HG02938 (cell line): ENCODE measurements around the gene LRRD1.
A peak's percentile ranks its signal among the peaks of the same experiment; 100 is the strongest.
"Not testable (repeated sequence)": the region's sequence is repeated elsewhere in the genome, so short reads cannot be mapped to it uniquely, and the experiment has no call there.

ENCODE experiments used
- ATAC-seq: cut with Tn5 transposase; IDR thresholded peaks from one replicate; pipeline ENCODE4 v1.9.1; 2021; ENCODE audit warnings: mild to moderate bottlenecking, moderate library complexity; ENCODE audit not compliant: unreplicated experiment

The LRRD1 gene

GRCh38 chr7:92178928-92179924 lies at the start of gene LRRD1:
Gene LRRD1 (minus strand): TSS chr7:92179142. CDS start chr7:92165202, 13,940 bp downstream.
- peak; percentile 96 for ATAC-seq

DNA sequence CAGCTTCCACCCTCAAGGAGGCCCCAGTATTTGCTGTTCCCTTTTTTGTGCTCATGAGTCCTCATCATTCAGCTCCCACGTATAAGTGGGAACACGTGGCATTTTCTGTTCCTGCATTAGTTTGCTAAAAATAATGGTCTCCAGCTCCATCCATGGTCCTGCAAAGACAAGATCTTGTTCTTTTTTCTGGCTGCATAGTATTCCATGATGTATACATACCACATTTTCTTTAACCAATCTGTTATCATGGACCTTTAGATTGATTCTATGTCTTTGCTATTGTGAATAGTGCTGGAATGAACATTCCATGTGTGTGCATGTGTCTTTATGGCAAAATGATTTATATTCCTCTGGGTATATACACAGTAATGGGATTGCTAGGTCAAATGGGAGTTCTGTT lies 49.8 kb upstream of the LRRD1 start:
- ATAC-seq, result no peak

DNA sequence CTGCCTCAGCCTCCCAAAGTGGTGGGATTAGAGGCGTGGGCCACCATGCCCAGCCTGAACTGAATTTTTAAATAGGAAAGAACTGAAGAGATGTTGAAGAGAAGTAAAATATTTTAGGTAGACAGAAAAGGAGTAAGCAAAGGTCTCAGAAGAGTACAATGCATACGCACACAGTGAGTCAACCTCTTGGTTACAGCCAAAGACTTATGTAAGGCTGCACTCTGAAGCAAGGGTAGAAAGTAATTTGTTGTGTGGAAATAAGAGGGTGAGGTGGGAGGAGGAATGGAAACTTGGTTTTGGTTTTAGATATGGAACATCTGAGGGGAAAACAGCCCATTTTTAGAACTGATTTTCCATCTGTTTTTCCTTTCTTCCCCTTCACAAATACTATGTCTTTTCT lies 49.2 kb upstream of the LRRD1 start:
- ATAC-seq, result no peak

DNA sequence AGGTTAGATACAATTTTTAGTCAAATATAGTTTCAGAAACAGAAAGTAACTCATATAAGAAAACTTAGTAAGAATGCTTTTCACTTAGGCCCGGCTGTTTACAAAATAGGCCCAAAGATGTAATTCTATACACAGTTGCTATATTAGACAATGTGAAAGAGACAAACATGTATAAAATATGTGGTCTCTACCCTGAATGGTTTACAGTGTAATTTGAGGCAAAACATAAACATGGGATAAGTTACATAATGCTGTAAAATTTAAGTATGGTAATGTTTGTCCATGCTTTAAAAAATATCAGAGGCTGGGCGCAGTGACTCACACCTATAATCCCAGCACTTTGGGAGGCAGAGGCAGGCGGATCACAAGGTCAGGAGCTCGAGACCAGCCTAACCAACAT lies 48.0 kb upstream of the LRRD1 start:
- ATAC-seq, result no peak

DNA sequence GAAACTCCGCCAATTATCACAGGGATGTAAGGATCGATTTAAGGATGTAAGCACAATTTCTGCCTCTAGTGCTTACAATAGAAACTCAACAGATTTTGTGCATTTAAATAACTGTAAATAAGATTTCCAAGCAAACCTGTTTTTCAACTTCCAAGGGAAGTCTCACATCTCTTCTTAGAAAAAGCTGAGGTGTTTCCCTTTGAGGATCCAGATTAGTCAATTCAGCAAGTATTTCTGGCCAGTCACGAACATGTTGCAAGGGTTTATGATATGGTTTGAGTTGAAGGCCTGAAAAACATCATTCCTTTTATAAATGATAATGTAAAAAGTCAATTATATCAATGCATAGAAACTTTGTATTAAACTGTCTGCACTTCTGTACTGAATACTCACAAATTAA lies 42.8 kb upstream of the LRRD1 start:
- ATAC-seq, result no peak

GRCh38 chr7:92206672-92207071 lies 27.7 kb upstream of the LRRD1 start:
- ATAC-seq, result no peak

DNA sequence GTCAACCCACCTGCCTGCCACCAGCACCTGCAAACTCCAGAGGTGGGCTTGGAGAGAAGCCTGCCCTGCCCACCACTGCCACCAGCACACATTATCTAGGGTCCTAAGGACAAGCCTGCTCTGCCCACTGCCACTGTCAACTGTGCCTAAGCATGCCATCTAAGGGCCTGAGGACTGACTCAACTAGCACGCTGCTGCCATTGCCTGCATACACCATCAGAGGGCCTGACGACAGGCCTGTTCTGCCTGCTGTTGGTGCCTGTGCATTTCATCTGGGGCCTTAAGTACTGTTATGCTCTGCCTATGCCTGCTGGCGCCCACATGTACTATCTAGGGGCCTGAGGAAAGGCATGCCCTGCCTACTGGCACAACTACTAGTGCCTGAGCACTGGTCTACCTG lies 27.0 kb upstream of the LRRD1 start:
- ATAC-seq, result no peak

DNA sequence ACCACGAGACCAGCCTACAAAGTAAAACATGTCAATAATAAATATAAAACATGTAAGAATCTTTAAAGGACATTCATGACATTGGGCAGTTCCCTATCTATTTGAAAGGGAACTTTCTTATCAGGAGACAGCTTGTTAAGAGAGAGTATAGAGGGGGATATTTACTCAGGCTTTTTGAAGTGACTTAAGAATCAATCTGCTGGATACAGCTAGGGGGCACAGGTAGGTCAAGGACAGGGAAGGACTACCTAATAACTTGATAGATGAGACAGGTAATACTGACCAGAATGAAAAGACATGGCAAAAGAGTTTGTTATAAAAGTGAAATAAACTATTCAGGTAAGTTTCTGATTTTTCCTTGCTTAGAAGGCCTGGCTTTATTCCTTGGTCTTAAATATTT lies 21.8 kb upstream of the LRRD1 start:
- no peak for ATAC-seq

GRCh38 chr7:92192326-92192725 lies 13.4 kb upstream of the LRRD1 start:
- no peak for ATAC-seq

- ATAC-seq, result not testable (repeated sequence)
Measured at GRCh38 chr7:92189246-92189645, 10.3 kb upstream of the LRRD1 start.

DNA sequence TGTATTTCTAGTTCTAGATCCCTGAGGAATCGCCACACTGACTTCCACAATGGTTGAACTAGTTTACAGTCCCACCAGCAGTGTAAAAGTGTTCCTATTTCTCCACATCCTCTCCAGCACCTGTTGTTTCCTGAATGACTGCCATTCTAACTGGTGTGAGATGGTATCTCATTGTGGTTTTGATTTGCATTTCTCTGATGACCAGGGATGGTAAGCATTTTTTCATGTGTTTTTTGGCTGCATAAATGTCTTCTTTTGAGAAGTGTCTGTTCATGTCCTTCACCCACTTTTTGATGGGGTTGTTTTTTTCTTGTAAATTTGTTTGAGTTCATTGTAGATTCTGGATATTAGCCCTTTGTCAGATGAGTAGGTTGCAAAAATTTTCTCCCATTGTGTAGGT lies 5.4 kb upstream of the LRRD1 start:
- ATAC-seq, result not testable (repeated sequence)

DNA sequence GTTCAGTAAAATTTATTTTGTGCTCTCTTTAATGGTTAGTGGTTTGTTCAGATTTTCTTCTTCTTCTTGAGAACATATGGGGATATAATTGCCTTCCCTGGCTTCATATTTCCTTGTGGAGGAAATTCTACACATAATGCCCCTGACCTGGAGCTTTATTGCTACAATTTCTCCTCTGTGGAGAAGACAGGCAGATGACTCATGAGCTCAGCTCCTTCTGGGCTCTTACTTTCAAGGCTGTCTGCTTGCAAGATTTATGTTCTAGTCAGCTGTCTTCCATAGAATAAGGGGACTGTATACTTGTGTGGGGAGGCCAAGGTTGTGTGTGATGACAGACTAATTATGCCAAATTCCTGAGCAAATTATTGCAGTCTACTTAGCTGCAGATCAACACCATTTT lies 1.6 kb downstream of the LRRD1 start:
- no peak for ATAC-seq

- ATAC-seq, result not testable (repeated sequence)
Measured at GRCh38 chr7:92169529-92169928, 9.4 kb downstream of the LRRD1 start.

GRCh38 chr7:92161271-92161670 lies 17.7 kb downstream of the LRRD1 start:
- no peak for ATAC-seq

- peak; percentile 90 for ATAC-seq
Measured at GRCh38 chr7:92158660-92159575, 20.0 kb downstream of the LRRD1 start.

GRCh38 chr7:92156990-92157389 lies 22.0 kb downstream of the LRRD1 start:
- no peak for ATAC-seq

DNA sequence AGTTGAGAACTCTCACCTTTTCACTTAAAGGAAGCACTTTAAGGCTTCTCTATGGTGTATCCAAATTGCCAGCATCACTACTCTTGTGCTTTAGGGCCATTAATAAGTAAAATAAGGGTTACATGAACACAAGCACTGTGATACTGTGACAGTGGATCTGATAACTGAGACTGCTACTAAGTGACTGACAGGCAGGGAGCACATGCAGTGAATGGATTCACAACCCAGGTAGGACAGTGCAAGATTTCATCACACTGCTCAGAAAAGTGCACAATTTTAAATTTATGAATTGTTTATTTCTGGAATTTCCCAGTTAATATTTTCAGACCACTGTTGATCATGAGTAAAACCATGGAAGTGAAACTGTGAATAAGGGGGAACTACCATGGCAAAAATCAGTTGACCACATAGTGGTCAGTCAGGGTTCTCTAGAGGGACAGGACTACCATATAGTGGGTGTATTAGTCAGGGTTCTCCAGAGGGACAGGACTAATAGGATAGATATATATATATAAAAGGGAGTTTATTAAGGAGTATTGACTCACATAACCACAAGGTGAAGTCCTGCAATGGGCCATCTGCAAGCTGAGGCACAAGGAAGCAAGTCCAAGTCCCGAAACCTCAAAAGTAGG lies 23.7 kb downstream of the LRRD1 start:
- ATAC-seq, result no peak

DNA sequence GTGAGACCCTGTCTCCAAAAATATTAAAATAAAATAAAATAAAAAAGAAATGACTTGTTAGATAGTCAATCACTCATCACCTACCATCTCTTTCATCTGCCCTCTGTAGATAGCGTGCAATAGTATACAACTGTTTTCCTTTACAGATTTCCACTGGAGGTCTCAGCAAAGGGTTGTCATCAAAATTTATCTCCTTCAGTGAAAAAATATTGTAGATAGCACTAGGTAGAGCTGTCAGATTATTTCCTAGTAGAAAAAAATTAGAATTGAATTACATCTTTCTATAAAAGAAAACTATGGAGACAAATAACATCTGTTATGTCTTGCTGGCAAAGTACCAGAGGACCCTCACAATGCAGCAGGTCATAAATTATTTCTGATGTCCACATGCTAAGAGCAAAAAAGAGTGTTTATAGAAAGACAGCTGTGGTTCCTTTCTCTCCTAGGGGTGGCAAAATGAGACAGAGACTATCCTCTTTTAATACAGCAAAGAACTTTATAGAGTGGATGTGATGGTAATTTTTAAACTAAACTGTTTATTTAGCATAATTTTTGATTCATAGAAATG lies 28.4 kb downstream of the LRRD1 start:
- ATAC-seq, result no peak

DNA sequence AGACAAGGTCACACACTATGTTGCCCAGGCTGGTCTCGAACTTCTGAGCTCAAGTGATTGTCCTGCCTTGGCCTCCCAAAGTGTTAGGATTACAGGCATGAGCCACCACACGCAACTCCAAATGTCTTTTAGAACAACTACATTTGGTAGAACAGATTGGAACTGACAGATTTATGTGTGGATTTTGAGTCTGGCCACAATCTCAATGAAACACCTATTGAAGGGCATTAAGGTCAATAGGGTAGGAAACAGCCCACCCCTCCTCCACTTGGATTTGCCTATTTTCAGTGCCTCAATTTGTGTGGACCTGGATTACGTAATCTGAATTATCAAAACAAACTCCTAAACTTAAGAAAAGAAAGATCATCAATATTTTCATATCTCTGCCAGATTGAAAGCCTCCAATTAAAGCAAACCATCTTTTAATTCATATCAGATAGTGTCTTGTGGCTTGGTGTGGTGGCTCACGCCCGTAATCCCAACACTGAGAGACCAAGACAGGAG lies 29.2 kb downstream of the LRRD1 start:
- no peak for ATAC-seq

GRCh38 chr7:92143192-92143880 lies 35.6 kb downstream of the LRRD1 start:
- not testable (repeated sequence) for ATAC-seq
